Neural cell (in vitro differentiated cells): ENCODE data around the gene TRAPPC4. TPM values are rescaled to one million over a fixed set of nuclear protein-coding genes. Genes with fewer than 3 reads are reported as not detected.

Source experiments
- H2AFZ ChIP-seq: fragments of 200-600, 300-800 bp; sonication (generic), shearing (Covaris generic); 2 replicates; pipeline ENCODE4 v1.6.0; 2014; ENCODE audit warnings: low read depth, mild to moderate bottlenecking, antibody characterized with exemption, low read length, moderate library complexity
- H3F3A ChIP-seq: fragments of 200-600 bp; shearing (Covaris generic); 2 replicates; pipeline ENCODE4 v1.6.1; 2016; ENCODE audit warnings: mild to moderate bottlenecking, moderate library complexity, mixed read lengths, antibody characterized with exemption, low read length; ENCODE audit not compliant: insufficient read depth, poor library complexity, severe bottlenecking
- H3K27ac ChIP-seq: fragments of 200-600, 300-800 bp; sonication (generic), shearing (Covaris generic); 2 replicates; pipeline ENCODE4 v1.5.1; 2014; ENCODE audit warnings: mild to moderate bottlenecking, low read length, moderate library complexity
- H3K27me3 ChIP-seq: fragments of 300-800, 200-600 bp; sonication (generic), shearing (Covaris generic); 2 replicates; pipeline ENCODE4 v1.6.0; 2014; ENCODE audit warnings: mild to moderate bottlenecking, low read depth, low read length, moderate library complexity; ENCODE audit not compliant: insufficient read depth
- H3K36me3 ChIP-seq: fragments of 300-800, 200-600 bp; sonication (generic), shearing (Covaris generic); 2 replicates; pipeline ENCODE4 v1.5.1; 2014; ENCODE audit warnings: mild to moderate bottlenecking, antibody characterized with exemption, low read length, moderate library complexity; ENCODE audit not compliant: insufficient read depth
- H3K4me2 ChIP-seq: fragments of 300-800, 200-600 bp; sonication (generic), shearing (Covaris generic); 2 replicates; pipeline ENCODE4 v1.6.0; 2014; ENCODE audit warnings: mild to moderate bottlenecking, low read length
- H3K4me3 ChIP-seq: fragments of 300-800, 200-600 bp; sonication (generic), shearing (Covaris generic); 2 replicates; pipeline ENCODE4 v1.5.1; 2014; ENCODE audit warnings: mild to moderate bottlenecking, low read length, moderate library complexity
- H3K79me2 ChIP-seq: fragments of 200-600 bp; shearing (Covaris generic); replicated peaks from 2 replicates; pipeline ENCODE4 v1.6.0; 2014; ENCODE audit warnings: mild to moderate bottlenecking, low read length, moderate library complexity; ENCODE audit not compliant: insufficient read depth
- H3K9ac ChIP-seq: fragments of 300-800, 200-600 bp; sonication (generic), shearing (Covaris generic); 2 replicates; pipeline ENCODE4 v1.6.1; 2016; ENCODE audit warnings: mild to moderate bottlenecking, low read length, mixed read lengths
- H3K9me2 ChIP-seq: fragments of 200-600 bp; shearing (Covaris generic); 2 replicates; pipeline ENCODE4 v1.6.1; 2016; ENCODE audit warnings: mild to moderate bottlenecking, low read length, mixed read lengths; ENCODE audit not compliant: insufficient read depth
- H3K9me3 ChIP-seq: fragments of 200-600, 300-800 bp; sonication (generic), shearing (Covaris generic); 2 replicates; pipeline ENCODE4 v1.6.1; 2016; ENCODE audit warnings: mild to moderate bottlenecking, mixed run types, low read length, moderate library complexity, mixed read lengths
- H4K20me1 ChIP-seq: fragments of 200-600 bp; shearing (Covaris generic); 2 replicates; pipeline ENCODE4 v1.6.1; 2016; ENCODE audit warnings: mild to moderate bottlenecking, mixed run types; ENCODE audit not compliant: insufficient read depth
- CTCF ChIP-seq: fragments of 450-650 bp; IDR thresholded peaks from 2 replicates; pipeline ENCODE4 v1.5.1; 2014; ENCODE audit warnings: antibody characterized with exemption, mild to moderate bottlenecking, moderate library complexity; ENCODE audit not compliant: poor library complexity, severe bottlenecking
- EP300 ChIP-seq: fragments of 450-650 bp; conservative IDR thresholded peaks from 2 replicates; pipeline ENCODE4 v1.6.1; 2014; ENCODE audit warnings: antibody characterized with exemption, mild to moderate bottlenecking, moderate library complexity; ENCODE audit not compliant: poor library complexity, severe bottlenecking
- EZH2 ChIP-seq: fragments of 200-600, 300-800 bp; shearing (Covaris generic), sonication (generic); IDR thresholded peaks from 2 replicates; pipeline ENCODE4 v1.6.1; 2014; ENCODE audit warnings: antibody characterized with exemption, low read length, borderline replicate concordance, mild to moderate bottlenecking; ENCODE audit not compliant: insufficient read depth, poor library complexity, severe bottlenecking
- MXI1 ChIP-seq: fragments of 450-650 bp; conservative IDR thresholded peaks from 2 replicates; pipeline ENCODE4 v1.6.1; 2014; ENCODE audit warnings: antibody characterized with exemption, mild to moderate bottlenecking; ENCODE audit not compliant: poor library complexity, severe bottlenecking
- POLR2AphosphoS5 ChIP-seq: IDR thresholded peaks from 2 replicates; pipeline ENCODE4 v1.6.1; 2012
- RAD21 ChIP-seq: fragments of 450-650 bp; conservative IDR thresholded peaks from 2 replicates; pipeline ENCODE4 v1.6.1; 2014; ENCODE audit warnings: antibody characterized with exemption, mild to moderate bottlenecking, moderate library complexity
- REST ChIP-seq: IDR thresholded peaks from 2 replicates; pipeline ENCODE4 v1.6.1; 2012; ENCODE audit warnings: borderline replicate concordance
- SMC3 ChIP-seq: fragments of 450-650 bp; conservative IDR thresholded peaks from 2 replicates; pipeline ENCODE4 v1.6.1; 2014; ENCODE audit warnings: antibody characterized with exemption, mild to moderate bottlenecking, moderate library complexity; ENCODE audit not compliant: poor library complexity
- TAF1 ChIP-seq: IDR thresholded peaks from 2 replicates; pipeline ENCODE4 v1.6.1; 2012; ENCODE audit warnings: low read depth
- polyA plus RNA-seq: library from polyadenylated mRNA; depleted of rRNA; stranded (reverse); fragments of >200 nt; gene quantifications from 2 replicates; pipeline ENCODE4 v1.2.3, GENCODE V29; 2014

Gene TRAPPC4
- polyA plus RNA-seq, 1 donor from 2014 or later: 276 TPM

- H2AFZ ChIP-seq: no peak within 1 kb of the TSS
Observed at GRCh38 chr11:118971646-118972045, 46.9 kb upstream of the TRAPPC4 start, which contains the start of gene FOXR1. Gene FOXR1, plus strand, starts transcription at chr11:118971761. Its CDS starts 171 bp downstream, at chr11:118971932.

GRCh38 chr11:118973985-118974384, 44.6 kb upstream of the TRAPPC4 start:
- H3K9me2 ChIP-seq: no peaks in the 10 kb centered on the region
- no peak overlapping the region for H3K4me3 ChIP-seq
- H3K9ac ChIP-seq: no peak overlapping the region
- no peaks in the 10 kb centered on the region for H3K9me3 ChIP-seq
- H3K27me3 ChIP-seq: no peaks in the 10 kb centered on the region
- no peaks in the 10 kb centered on the region for H3K79me2 ChIP-seq
- no peaks in the 10 kb centered on the region for H3F3A ChIP-seq
- H2AFZ ChIP-seq: no peak overlapping the region
- H3K27ac ChIP-seq: no peak overlapping the region
- no peaks in the 10 kb centered on the region for H4K20me1 ChIP-seq
- H3K4me2 ChIP-seq: no peak overlapping the region
- H3K36me3 ChIP-seq: no peaks in the 10 kb centered on the region
- no peak for TF ChIP-seq RAD21
- no peak for TF ChIP-seq POLR2AphosphoS5
- no peak for TF ChIP-seq EZH2
- no peak for TF ChIP-seq TAF1
- no peak for TF ChIP-seq MXI1
- TF ChIP-seq EP300: no peak
- no peak for TF ChIP-seq REST

More at GRCh38 chr11:118971646-118972045, 46.9 kb upstream of the TRAPPC4 start, which contains the start of gene FOXR1:
- H3K79me2 ChIP-seq: no peaks in the 10 kb centered on the region
- H3K9ac ChIP-seq: no peak within 1 kb of the TSS
- no peak within 1 kb of the TSS for H3K4me3 ChIP-seq
- no peak within 1 kb of the TSS for H3K4me2 ChIP-seq
- H3K9me3 ChIP-seq: no peaks in the 10 kb centered on the region
- H3K9me2 ChIP-seq: no peaks in the 10 kb centered on the region
- no peaks in the 10 kb centered on the region for H4K20me1 ChIP-seq
- no peak within 1 kb of the TSS for H3K27ac ChIP-seq
- TF ChIP-seq CTCF: no peak
- no peak for TF ChIP-seq POLR2AphosphoS5
- TF ChIP-seq EP300: no peak
- TF ChIP-seq EZH2: no peak
- no peak for TF ChIP-seq SMC3
- TF ChIP-seq REST: no peak
- TF ChIP-seq MXI1: no peak
- no peak for TF ChIP-seq RAD21
- TF ChIP-seq TAF1: no peak
- H3K36me3 ChIP-seq: no peaks in the 10 kb centered on the region
- no peaks in the 10 kb centered on the region for H3K27me3 ChIP-seq
- H3F3A ChIP-seq: no peaks in the 10 kb centered on the region
